ENCODE results near the gene CACNA1A.

DNA sequence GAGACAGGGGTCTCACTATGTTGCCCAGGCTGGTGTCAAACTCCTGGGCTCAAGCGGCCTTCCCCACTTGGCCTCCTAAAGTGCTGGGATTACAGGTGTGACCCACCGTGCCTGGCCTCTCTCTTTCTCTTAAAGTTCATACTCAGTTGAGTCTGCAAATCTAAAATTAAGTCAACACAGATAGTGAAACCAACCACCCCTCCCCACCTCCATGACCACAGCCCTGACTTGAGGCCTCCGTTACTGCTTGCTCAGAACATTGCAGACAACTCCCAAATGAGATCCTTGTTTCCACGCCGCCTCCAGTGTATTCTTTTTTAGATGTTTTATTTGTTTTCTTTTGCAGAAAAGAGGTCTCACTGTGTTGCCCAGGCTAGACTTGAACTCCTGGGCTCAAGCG is 94.4 kb downstream of the CACNA1A start:
- TF ChIP-seq, protein P1, sequence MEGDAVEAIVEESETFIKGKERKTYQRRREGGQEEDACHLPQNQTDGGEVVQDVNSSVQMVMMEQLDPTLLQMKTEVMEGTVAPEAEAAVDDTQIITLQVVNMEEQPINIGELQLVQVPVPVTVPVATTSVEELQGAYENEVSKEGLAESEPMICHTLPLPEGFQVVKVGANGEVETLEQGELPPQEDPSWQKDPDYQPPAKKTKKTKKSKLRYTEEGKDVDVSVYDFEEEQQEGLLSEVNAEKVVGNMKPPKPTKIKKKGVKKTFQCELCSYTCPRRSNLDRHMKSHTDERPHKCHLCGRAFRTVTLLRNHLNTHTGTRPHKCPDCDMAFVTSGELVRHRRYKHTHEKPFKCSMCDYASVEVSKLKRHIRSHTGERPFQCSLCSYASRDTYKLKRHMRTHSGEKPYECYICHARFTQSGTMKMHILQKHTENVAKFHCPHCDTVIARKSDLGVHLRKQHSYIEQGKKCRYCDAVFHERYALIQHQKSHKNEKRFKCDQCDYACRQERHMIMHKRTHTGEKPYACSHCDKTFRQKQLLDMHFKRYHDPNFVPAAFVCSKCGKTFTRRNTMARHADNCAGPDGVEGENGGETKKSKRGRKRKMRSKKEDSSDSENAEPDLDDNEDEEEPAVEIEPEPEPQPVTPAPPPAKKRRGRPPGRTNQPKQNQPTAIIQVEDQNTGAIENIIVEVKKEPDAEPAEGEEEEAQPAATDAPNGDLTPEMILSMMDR (IDR thresholded peaks at IDR 0.05) = no peak
- no peak for TF ChIP-seq POLR2A (IDR thresholded peaks at IDR 0.05)
